ENCODE results near the gene AGBL1.

The AGBL1 gene

DNA sequence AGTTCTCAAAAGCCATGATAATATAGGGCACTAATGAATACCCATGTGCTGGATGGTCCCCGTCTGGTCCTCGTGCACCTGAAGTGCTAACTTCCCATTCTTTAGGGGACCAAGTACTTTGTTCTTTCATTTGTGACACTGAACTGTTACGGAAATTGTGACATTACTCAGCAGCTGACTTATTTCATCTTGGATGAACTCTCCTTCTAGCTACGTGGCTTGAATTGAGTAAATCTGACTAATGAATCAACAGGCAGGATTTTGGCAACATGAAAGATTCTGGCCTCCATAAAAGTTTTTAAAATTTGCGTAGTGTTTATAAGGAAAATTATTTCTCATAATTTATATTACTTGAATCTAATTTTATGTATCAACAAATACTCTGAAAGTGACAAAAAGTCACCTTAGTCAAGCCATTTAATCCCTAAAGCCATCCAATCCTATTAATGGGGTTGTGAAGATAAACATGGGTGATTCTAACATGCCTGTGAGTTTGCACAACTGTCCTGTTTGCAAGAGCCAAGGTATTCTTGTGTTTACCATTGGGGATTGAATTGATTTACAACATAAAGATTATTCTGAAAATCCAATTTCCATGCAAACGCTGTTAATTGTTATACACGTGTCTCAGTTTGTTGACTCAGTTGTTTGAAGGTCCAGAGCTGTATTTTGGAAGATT, 119.9 kb downstream of the AGBL1 start:
- no peak for DNase-seq (ENCODE audit: low read depth)
- TF ChIP-seq, protein P1, sequence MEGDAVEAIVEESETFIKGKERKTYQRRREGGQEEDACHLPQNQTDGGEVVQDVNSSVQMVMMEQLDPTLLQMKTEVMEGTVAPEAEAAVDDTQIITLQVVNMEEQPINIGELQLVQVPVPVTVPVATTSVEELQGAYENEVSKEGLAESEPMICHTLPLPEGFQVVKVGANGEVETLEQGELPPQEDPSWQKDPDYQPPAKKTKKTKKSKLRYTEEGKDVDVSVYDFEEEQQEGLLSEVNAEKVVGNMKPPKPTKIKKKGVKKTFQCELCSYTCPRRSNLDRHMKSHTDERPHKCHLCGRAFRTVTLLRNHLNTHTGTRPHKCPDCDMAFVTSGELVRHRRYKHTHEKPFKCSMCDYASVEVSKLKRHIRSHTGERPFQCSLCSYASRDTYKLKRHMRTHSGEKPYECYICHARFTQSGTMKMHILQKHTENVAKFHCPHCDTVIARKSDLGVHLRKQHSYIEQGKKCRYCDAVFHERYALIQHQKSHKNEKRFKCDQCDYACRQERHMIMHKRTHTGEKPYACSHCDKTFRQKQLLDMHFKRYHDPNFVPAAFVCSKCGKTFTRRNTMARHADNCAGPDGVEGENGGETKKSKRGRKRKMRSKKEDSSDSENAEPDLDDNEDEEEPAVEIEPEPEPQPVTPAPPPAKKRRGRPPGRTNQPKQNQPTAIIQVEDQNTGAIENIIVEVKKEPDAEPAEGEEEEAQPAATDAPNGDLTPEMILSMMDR (conservative IDR thresholded peaks at IDR 0.05; ENCODE audit: control insufficient read depth, insufficient read depth, low read depth, low read length) = no peak
- H3K4me3 ChIP-seq (ENCODE audit: control insufficient read depth, low read depth, low read length) = no peak overlapping the region

- TF ChIP-seq, protein P1 (conservative IDR thresholded peaks at IDR 0.05; ENCODE audit: control insufficient read depth, insufficient read depth, low read depth, low read length) = no peak
- no peak for DNase-seq (ENCODE audit: low read depth)
- no peak overlapping the region for H3K4me3 ChIP-seq (ENCODE audit: control insufficient read depth, low read depth, low read length)
Observed at GRCh38 chr15:86201313-86202008, 121.8 kb downstream of the AGBL1 start.

DNA sequence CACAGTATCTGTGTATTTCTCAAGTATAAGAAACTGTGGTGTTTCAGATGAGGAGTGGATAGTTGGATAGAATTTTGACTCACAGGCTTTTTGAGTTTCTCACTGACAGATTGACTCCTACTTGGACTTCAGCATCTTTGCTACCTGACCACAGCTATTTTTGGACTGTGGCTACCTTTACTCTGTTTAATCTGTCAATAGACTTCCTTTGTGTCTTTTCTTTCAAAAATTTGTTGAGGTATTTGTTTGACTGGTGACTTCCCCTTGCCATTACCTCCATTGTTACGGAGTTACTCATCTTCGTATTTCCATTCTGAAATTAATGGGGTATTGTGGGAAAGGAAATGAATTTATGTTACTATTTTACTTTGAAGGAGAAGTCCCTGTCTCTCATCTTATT, 123.8 kb downstream of the AGBL1 start:
- DNase-seq (ENCODE audit: low read depth) = no peak
- TF ChIP-seq, protein P1 (conservative IDR thresholded peaks at IDR 0.05; ENCODE audit: control insufficient read depth, insufficient read depth, low read depth, low read length) = no peak
- H3K4me3 ChIP-seq (ENCODE audit: control insufficient read depth, low read depth, low read length) = no peak overlapping the region

DNA sequence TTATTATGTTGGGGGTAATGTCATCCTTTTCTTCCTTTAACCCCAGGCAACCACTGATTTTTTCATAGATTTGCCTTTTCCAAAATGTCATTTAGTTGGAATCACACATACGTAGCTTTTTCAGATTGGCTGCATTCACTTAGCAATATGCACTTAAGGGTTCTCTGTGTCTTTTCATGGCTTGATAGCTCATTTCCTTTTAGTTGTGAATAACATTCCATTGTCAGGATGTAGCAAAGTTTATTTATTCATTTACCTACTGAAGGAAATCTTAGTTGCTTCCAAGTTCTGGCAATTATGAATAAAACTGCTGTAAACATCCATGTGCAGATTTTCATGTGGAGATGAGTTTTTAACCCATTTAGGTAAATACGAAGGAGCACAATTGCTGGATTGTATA, 125.4 kb downstream of the AGBL1 start:
- TF ChIP-seq, protein P1 (conservative IDR thresholded peaks at IDR 0.05; ENCODE audit: control insufficient read depth, insufficient read depth, low read depth, low read length) = no peak
- DNase-seq (ENCODE audit: low read depth) = no peak
- H3K4me3 ChIP-seq (ENCODE audit: control insufficient read depth, low read depth, low read length) = no peak overlapping the region

- DNase-seq (ENCODE audit: low read depth) = no peak
- TF ChIP-seq, protein P1 (conservative IDR thresholded peaks at IDR 0.05; ENCODE audit: control insufficient read depth, insufficient read depth, low read depth, low read length) = no peak
- H3K4me3 ChIP-seq (ENCODE audit: control insufficient read depth, low read depth, low read length) = no peak overlapping the region
Observed at GRCh38 chr15:86213420-86213819, 133.7 kb downstream of the AGBL1 start.

- no peak overlapping the region for H3K4me3 ChIP-seq (ENCODE audit: control insufficient read depth, low read depth, low read length)
- TF ChIP-seq, protein P1 (conservative IDR thresholded peaks at IDR 0.05; ENCODE audit: control insufficient read depth, insufficient read depth, low read depth, low read length) = no peak
- DNase-seq (ENCODE audit: low read depth) = no peak
Observed at GRCh38 chr15:86213888-86214287, 134.2 kb downstream of the AGBL1 start.

Measured in fibroblast of mammary gland (primary cell).